Upper lobe of right lung (tissue), 1 donor: Measurements from ENCODE around the gene APOC1. TPM values are rescaled to one million over a fixed set of nuclear protein-coding genes. Genes with fewer than 3 reads are reported as not detected.

Experiments used
- ATAC-seq: fragments of 200-7000 bp; cut with Tn5 transposase; one replicate; pipeline ENCODE4 v1.9.1; 2020; ENCODE audit warnings: mild to moderate bottlenecking, moderate library complexity
- DNase-seq: peaks from one replicate; pipeline ENCODE4 v3.0.0-alpha.2; 2020
- H3K27ac ChIP-seq: fragments of 200-600 bp; one replicate; pipeline ENCODE4 v1.8.0; 2022
- H3K27me3 ChIP-seq: fragments of 200-600 bp; one replicate; pipeline ENCODE4 v1.8.0; 2022; ENCODE audit warnings: mild to moderate bottlenecking
- H3K36me3 ChIP-seq: fragments of 200-600 bp; one replicate; pipeline ENCODE4 v1.8.0; 2022
- H3K4me1 ChIP-seq: fragments of 200-600 bp; one replicate; pipeline ENCODE4 v1.8.0; 2022
- H3K4me3 ChIP-seq: fragments of 200-600 bp; one replicate; pipeline ENCODE4 v1.8.0; 2022; ENCODE audit warnings: mild to moderate bottlenecking
- H3K9me3 ChIP-seq: fragments of 200-600 bp; one replicate; pipeline ENCODE4 v1.8.0; 2022
- CTCF ChIP-seq: fragments of 200-600 bp; IDR thresholded peaks from one replicate; pipeline ENCODE4 v1.8.0; 2022; ENCODE audit warnings: antibody characterized with exemption
- intact Hi-C: fragments of 100-400 bp; cut with DNase I; formaldehyde crosslinking; loops from one replicate; pipeline ENCODE4 v1.11.0; 2022
- total RNA-seq: library from RNA; stranded (reverse); fragmentation: NEBNext Ultra II Directional; extraction: Animal tissue kit (Norgen Biotek cat#: 25700); gene quantifications from one replicate; pipeline ENCODE4 v1.2.1, GENCODE V29; 2021
- donor health status: DM: no; HTN: yes; CAD: no; lungs with severe emphysema.

The APOC1 gene
- total RNA-seq, 1 donor from 2014 or later: 558 TPM

GRCh38 chr19:44893332-44894051 lies 20.9 kb upstream of the APOC1 start:
- H3K4me3 ChIP-seq: no peak overlapping the region
- peaks cover 52% of the 10 kb centered on the region for H3K36me3 ChIP-seq
- H3K27me3 ChIP-seq: no peaks in the 10 kb centered on the region
- DNase-seq: no peak
- intact Hi-C loops: no loop called here
- no peak for ATAC-seq
- H3K4me1 ChIP-seq: peaks cover 17% of the 10 kb centered on the region
- no peaks in the 10 kb centered on the region for H3K9me3 ChIP-seq
- TF ChIP-seq CTCF: no peak
- no peak overlapping the region for H3K27ac ChIP-seq

GRCh38 chr19:44894052-44894400 lies 20.4 kb upstream of the APOC1 start:
- H3K27ac ChIP-seq: no peak overlapping the region
- ATAC-seq (no peak), DNase-seq (no peak)
- H3K27me3 ChIP-seq: no peaks in the 10 kb centered on the region
- H3K9me3 ChIP-seq: no peaks in the 10 kb centered on the region
- TF ChIP-seq CTCF: no peak
- no peak overlapping the region for H3K4me3 ChIP-seq
- intact Hi-C loops: no loop called here
- peaks cover 17% of the 10 kb centered on the region for H3K4me1 ChIP-seq
- H3K36me3 ChIP-seq: peaks cover 55% of the 10 kb centered on the region

GRCh38 chr19:44894946-44895345 lies 19.5 kb upstream of the APOC1 start:
- TF ChIP-seq CTCF: no peak
- H3K4me1 ChIP-seq: peaks cover 12% of the 10 kb centered on the region
- H3K27me3 ChIP-seq: no peaks in the 10 kb centered on the region
- no peaks in the 10 kb centered on the region for H3K9me3 ChIP-seq
- H3K36me3 ChIP-seq: peaks cover 60% of the 10 kb centered on the region
- DNase-seq (no peak), ATAC-seq (no peak)
- no peak overlapping the region for H3K4me3 ChIP-seq
- H3K27ac ChIP-seq: no peak overlapping the region
- intact Hi-C loops: no loop called here

- DNase-seq (no peak), ATAC-seq (no peak)
- peaks cover 85% of the 10 kb centered on the region for H3K36me3 ChIP-seq
- no peak overlapping the region for H3K27ac ChIP-seq
- intact Hi-C loops: no loop called here
- H3K4me1 ChIP-seq: no peaks in the 10 kb centered on the region
- no peak for TF ChIP-seq CTCF
- H3K4me3 ChIP-seq: no peak overlapping the region
- no peaks in the 10 kb centered on the region for H3K9me3 ChIP-seq
- no peaks in the 10 kb centered on the region for H3K27me3 ChIP-seq
These were observed 16.6 kb upstream of the APOC1 start for GRCh38 chr19:44897835-44898234.

- no peaks in the 10 kb centered on the region for H3K9me3 ChIP-seq
- H3K4me1 ChIP-seq: no peaks in the 10 kb centered on the region
- no peak overlapping the region for H3K27ac ChIP-seq
- no peak overlapping the region for H3K4me3 ChIP-seq
- no peak for TF ChIP-seq CTCF
- H3K27me3 ChIP-seq: peaks cover 2% of the 10 kb centered on the region
- intact Hi-C loops: loop anchor here (10.0 kb wide), 1 partner anchor 54 kb away; the partner anchor contains the start of gene CLPTM1
- DNase-seq (no peak), ATAC-seq (no peak)
- peaks cover 62% of the 10 kb centered on the region for H3K36me3 ChIP-seq
These were observed 13.8 kb upstream of the APOC1 start for GRCh38 chr19:44900328-44901244.
